IMR-90 (cell line): ENCODE data around the gene FIBCD1. TPM values are rescaled to one million over a fixed set of nuclear protein-coding genes. Genes with fewer than 3 reads are reported as not detected.

Source experiments
- ATAC-seq: fragments of 200-7000 bp; cut with Tn5 transposase; 2 replicates; pipeline ENCODE4 v1.9.1; 2020; ENCODE audit warnings: low read depth, mild to moderate bottlenecking, moderate library complexity
- BruUV-seq: library from RNA; stranded (reverse); fragments of 400-500 nt; replicated peaks from 2 replicates; lab custom pipeline; 2021; lab: Mats Ljungman, UMichigan
- CTCF ChIA-PET: fragments of 300-600 bp; formaldehyde crosslinking; extraction: SDS; loops from one replicate; lab custom pipeline; 2021; ENCODE audit warnings: antibody characterized with exemption; lab: Yijun Ruan, JAX
- POLR2A ChIA-PET: fragments of 300-600 bp; sonication (Branson Sonifier 250); formaldehyde crosslinking; loops from one replicate; lab custom pipeline; 2022; ENCODE audit warnings: antibody characterized with exemption; ENCODE audit not compliant: unreplicated experiment; lab: Charles Lee
- DNase-seq: peaks from one replicate; pipeline ENCODE4 v3.0.0; 2013
- H2AFZ ChIP-seq: replicated peaks from 2 replicates; pipeline ENCODE3; 2013; ENCODE audit warnings: low read length, mild to moderate bottlenecking; ENCODE audit not compliant: poor library complexity
- H2AK5ac ChIP-seq: 2 replicates; pipeline ENCODE4 v1.6.1; 2013; ENCODE audit warnings: low read depth, low read length, inconsistent platforms
- H2AK9ac ChIP-seq: replicated peaks from 2 replicates; pipeline ENCODE3; 2013; ENCODE audit warnings: mild to moderate bottlenecking, low read depth, low read length, moderate library complexity; ENCODE audit not compliant: poor library complexity
- H2BK120ac ChIP-seq: 2 replicates; pipeline ENCODE4 v1.6.1; 2013; ENCODE audit warnings: low read depth, low read length, inconsistent platforms
- H2BK15ac ChIP-seq: 3 replicates; pipeline ENCODE4 v1.6.1; 2013; ENCODE audit warnings: low read depth, low read length, inconsistent platforms
- H2BK20ac ChIP-seq: 2 replicates; pipeline ENCODE4 v1.6.1; 2013; ENCODE audit warnings: low read depth, mild to moderate bottlenecking, inconsistent platforms, low read length, moderate library complexity
- H2BK5ac ChIP-seq: 2 replicates; pipeline ENCODE4 v1.6.1; 2013; ENCODE audit warnings: mild to moderate bottlenecking, low read depth, low read length, inconsistent platforms; ENCODE audit not compliant: poor library complexity, severe bottlenecking
- H3K14ac ChIP-seq: replicated peaks from 2 replicates; pipeline ENCODE4 v1.6.1; 2013; ENCODE audit warnings: low read depth, low read length, inconsistent platforms
- H3K18ac ChIP-seq: 2 replicates; pipeline ENCODE4 v1.6.1; 2013; ENCODE audit warnings: low read depth, low read length, control low read depth
- H3K23ac ChIP-seq: 2 replicates; pipeline ENCODE4 v1.6.1; 2013; ENCODE audit warnings: low read depth, low read length, inconsistent platforms
- H3K27ac ChIP-seq: 2 replicates; pipeline ENCODE4 v1.5.1; 2013; ENCODE audit warnings: mild to moderate bottlenecking, control low read depth, low read length; ENCODE audit not compliant: insufficient read depth
- H3K27me3 ChIP-seq: 2 replicates; pipeline ENCODE4 v1.6.1; 2013; ENCODE audit warnings: low read length; ENCODE audit not compliant: control insufficient read depth, insufficient read depth
- H3K36me3 ChIP-seq: 2 replicates; pipeline ENCODE4 v1.6.1; 2013; ENCODE audit warnings: low read length, mixed read lengths; ENCODE audit not compliant: control insufficient read depth, insufficient read depth
- H3K4ac ChIP-seq: 2 replicates; pipeline ENCODE4 v1.6.1; 2013; ENCODE audit warnings: low read depth, low read length, inconsistent platforms
- H3K4me1 ChIP-seq: 2 replicates; pipeline ENCODE4 v1.6.1; 2013; ENCODE audit warnings: low read length, mixed read lengths; ENCODE audit not compliant: control insufficient read depth, insufficient read depth
- H3K4me2 ChIP-seq: 2 replicates; pipeline ENCODE4 v1.6.1; 2013; ENCODE audit warnings: low read depth, mild to moderate bottlenecking, control low read depth, low read length, moderate library complexity
- H3K4me3 ChIP-seq: 2 replicates; pipeline ENCODE4 v1.5.1; 2013; ENCODE audit warnings: low read depth, mild to moderate bottlenecking, control low read depth, low read length, moderate library complexity; ENCODE audit not compliant: insufficient read depth
- H3K56ac ChIP-seq: 2 replicates; pipeline ENCODE4 v1.6.1; 2013; ENCODE audit warnings: low read length, inconsistent platforms; ENCODE audit not compliant: insufficient read depth; ENCODE audit errors: extremely low read depth
- H3K79me1 ChIP-seq, 2 experiments: 2 replicates each; pipeline ENCODE4 v1.6.1; 2013; ENCODE audit warnings: low read length in 2 of 2, inconsistent platforms in 1 of 2, low read depth in 1 of 2
- H3K9ac ChIP-seq: 2 replicates; pipeline ENCODE4 v1.6.1; 2013; ENCODE audit warnings: low read depth, low read length, control low read depth
- H3K9me1 ChIP-seq: 2 replicates; pipeline ENCODE4 v1.6.1; 2013; ENCODE audit warnings: low read length, inconsistent platforms; ENCODE audit not compliant: insufficient read depth
- H3K9me3 ChIP-seq: 2 replicates; pipeline ENCODE4 v1.6.1; 2013; ENCODE audit warnings: low read length; ENCODE audit not compliant: control insufficient read depth, insufficient read depth
- H4K20me1 ChIP-seq: 2 replicates; pipeline ENCODE4 v1.6.1; 2013; ENCODE audit warnings: low read length, inconsistent platforms; ENCODE audit not compliant: insufficient read depth
- H4K5ac ChIP-seq: 2 replicates; pipeline ENCODE4 v1.6.1; 2013; ENCODE audit warnings: mild to moderate bottlenecking, low read depth, low read length, control low read depth
- H4K8ac ChIP-seq, 2 experiments: 2 replicates each; pipeline ENCODE4 v1.6.1; 2013; ENCODE audit warnings: low read depth in 2 of 2, low read length in 2 of 2, control low read depth in 1 of 2, inconsistent platforms in 1 of 2
- H4K91ac ChIP-seq: 2 replicates; pipeline ENCODE4 v1.6.1; 2013; ENCODE audit warnings: low read depth, low read length, inconsistent platforms; ENCODE audit not compliant: insufficient read depth
- NFE2L2 ChIP-seq: fragments of 150-350 bp; IDR thresholded peaks from 2 replicates; pipeline ENCODE4 v1.6.1; 2016; ENCODE audit warnings: low read depth, mild to moderate bottlenecking, low read length
- POLR2A ChIP-seq: IDR thresholded peaks from 2 replicates; pipeline ENCODE4 v1.6.1; 2012; ENCODE audit warnings: mild to moderate bottlenecking, low read depth, low read length
- SMC3 ChIP-seq: fragments of 150-350 bp; IDR thresholded peaks from 2 replicates; pipeline ENCODE4 v1.6.1; 2016; ENCODE audit warnings: low read depth, mild to moderate bottlenecking, antibody characterized with exemption, low read length, moderate library complexity
- WGBS, 2 experiments: methylation state at CpG; one replicate each; pipeline versions ENCODE4 v1.1.5 to v1.1.7; 2013; ENCODE audit warnings: missing lambda C conversion rate in 2 of 2; ENCODE audit not compliant: insufficient read length in 1 of 2; ENCODE audit errors: extremely low coverage in 2 of 2; 5-methylcytosine and 5-hydroxymethylcytosine counted together
- dilution Hi-C: fragments of 300-500 bp; cut with HindIII; formaldehyde crosslinking; loops from one replicate; pipeline ENCODE4 v1.14.3; 2018; ENCODE audit warnings: low sequenced_read_pairs; ENCODE audit not compliant: unreplicated experiment
- in situ Hi-C: fragments of 300-500 bp; cut with MboI; formaldehyde crosslinking; loops from 3 replicates; pipeline ENCODE4 v1.14.3; 2019; ENCODE audit warnings: low sequenced_read_pairs, inconsistent platforms, mixed read lengths
- intact Hi-C: fragments of 100-400 bp; cut with micrococcal nuclease; formaldehyde crosslinking; loops from 2 replicates; pipeline ENCODE4 v1.10.0; 2022
- polyA plus RNA-seq, 3 experiments: library from polyadenylated mRNA; depleted of rRNA; stranded (reverse); fragments of >200 nt; gene quantifications; 2 replicates each; pipeline ENCODE4 v1.2.3, GENCODE V29; 2012; ENCODE audit warnings: low replicate concordance in 1 of 3
- total RNA-seq: library from RNA; depleted of rRNA; stranded (reverse); fragments of >200 nt; gene quantifications from 2 replicates; pipeline ENCODE4 v1.2.3, GENCODE V29; 2012

The FIBCD1 gene
- total and polyA plus RNA-seq, 2 of the 4 experiments (the other 2 are of a cell fraction): 1.1 to 10.1 TPM

GRCh38 chr9:130904070-130905044, 34.7 kb downstream of the FIBCD1 start:
- no peak for DNase-seq
- no peak overlapping the region for H2AFZ ChIP-seq

More at GRCh38 chr9:130904070-130905044, 34.7 kb downstream of the FIBCD1 start:
- Histone ChIP-seq H4K20me1 (0 out of 2 replicates have a peak, but pooled peaks cover 4% of the 10 kb centered on the region), H3K27ac (no peak overlapping the region), H3K18ac (no peak overlapping the region), H3K4me1 (no peaks in the 10 kb centered on the region), H3K9me3 (peaks cover 2% of the 10 kb centered on the region; the same call in 1 of the 2 replicates), H4K8ac (no peak overlapping the region), H3K79me1 (no peaks in the 10 kb centered on the region), H3K9me1 (no peaks in the 10 kb centered on the region), H2AK9ac (no peak overlapping the region), H3K27me3 (peaks cover 2% of the 10 kb centered on the region; the same call in 1 of the 2 replicates), H2BK5ac (no peak overlapping the region), H3K4me2 (no peak overlapping the region), H3K36me3 (no peaks in the 10 kb centered on the region), H2BK20ac (no peak overlapping the region), H2BK15ac (no peak overlapping the region), H4K5ac (no peak overlapping the region), H3K4me3 (no peak overlapping the region), H3K56ac (no peak overlapping the region), H3K4ac (no peak overlapping the region), H3K23ac (no peak overlapping the region), H3K14ac (no peak overlapping the region), H2AK5ac (no peak overlapping the region), H3K9ac (no peak overlapping the region), H2BK120ac (no peak overlapping the region), H4K91ac (no peak overlapping the region)
- dilution Hi-C loops (no loop called here), in situ Hi-C loops (no loop called here), intact Hi-C loops (no loop called here)
- no peak for TF ChIP-seq POLR2A
- TF ChIP-seq NFE2L2: no peak
- TF ChIP-seq SMC3: no peak
- no TSS peak for BruUV-seq
- no peak for ATAC-seq
- CTCF ChIA-PET: no interaction called here
- 87% methylated on average over 30 of the region's 48 CpGs; no CpG with 5 or more reads in 1 of the 2 experiments for WGBS, 2 experiments
- POLR2A ChIA-PET: no interaction called here
